ENCODE data around the gene TMEM161B.
"Not testable (repeated sequence)": the region's sequence is repeated elsewhere in the genome, so short reads cannot be mapped to it uniquely, and the experiment has no call there.

TMEM161B gene

DNA sequence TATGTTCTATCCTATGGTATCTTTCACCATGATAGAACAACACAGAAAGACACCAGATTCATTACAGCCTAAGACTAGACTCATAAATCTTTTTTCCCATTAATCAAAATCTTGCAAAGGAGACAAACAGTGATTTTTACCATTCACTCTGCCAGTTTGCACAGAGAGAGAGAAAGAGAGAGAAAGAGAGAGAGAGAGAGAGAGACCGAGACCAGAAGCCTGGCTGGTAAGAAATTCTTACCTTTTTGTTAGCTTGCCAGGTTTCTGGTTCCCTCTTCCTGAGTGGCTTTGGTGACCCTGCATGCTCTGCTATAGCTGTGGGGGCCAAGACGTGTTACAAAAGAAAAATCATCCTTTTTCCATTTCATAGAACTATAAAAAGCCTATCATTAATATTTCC lies 18.6 kb downstream of the TMEM161B start:
- in situ Hi-C loops (cut with MboI; ENCODE audit: low sequenced_read_pairs): no loop called here

DNA sequence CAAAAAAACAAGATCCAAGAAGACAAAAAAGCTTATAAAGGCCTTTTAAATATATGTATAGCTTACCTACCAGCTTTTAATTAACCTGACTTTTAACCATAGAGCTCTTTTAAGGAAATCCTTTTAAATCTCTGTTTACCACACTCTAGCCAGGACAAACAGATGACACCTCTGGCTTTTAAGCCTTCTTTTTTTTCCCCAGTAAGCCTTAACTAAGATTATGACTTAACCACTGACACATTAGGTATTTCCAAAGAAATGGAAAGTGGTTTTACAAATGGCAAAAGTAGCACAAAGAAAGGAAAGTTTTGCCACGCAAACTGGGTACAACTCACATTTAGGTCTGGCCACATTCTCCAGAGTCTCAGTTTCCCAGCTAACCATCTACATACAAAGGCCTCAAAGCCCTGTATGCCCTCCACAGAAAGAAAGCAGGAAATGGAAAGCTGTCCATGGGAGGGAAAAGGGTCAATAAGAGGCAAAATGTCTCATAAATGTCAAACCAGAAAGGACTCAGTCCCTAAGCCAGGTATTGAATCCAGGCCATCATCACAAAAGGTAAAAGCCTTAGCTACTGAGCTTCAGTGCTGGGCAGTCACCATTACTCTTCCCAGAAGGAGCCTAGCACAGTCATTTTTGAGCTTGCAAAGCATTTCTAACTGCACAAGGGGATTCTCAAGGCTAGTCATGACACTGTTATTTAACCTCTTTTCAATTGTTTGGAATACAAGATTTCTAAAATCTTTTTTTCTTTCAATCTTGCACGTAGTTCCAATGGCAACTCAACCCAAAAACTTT lies 19.7 kb downstream of the TMEM161B start:
- in situ Hi-C loops (cut with MboI; ENCODE audit: low sequenced_read_pairs): no loop called here

DNA sequence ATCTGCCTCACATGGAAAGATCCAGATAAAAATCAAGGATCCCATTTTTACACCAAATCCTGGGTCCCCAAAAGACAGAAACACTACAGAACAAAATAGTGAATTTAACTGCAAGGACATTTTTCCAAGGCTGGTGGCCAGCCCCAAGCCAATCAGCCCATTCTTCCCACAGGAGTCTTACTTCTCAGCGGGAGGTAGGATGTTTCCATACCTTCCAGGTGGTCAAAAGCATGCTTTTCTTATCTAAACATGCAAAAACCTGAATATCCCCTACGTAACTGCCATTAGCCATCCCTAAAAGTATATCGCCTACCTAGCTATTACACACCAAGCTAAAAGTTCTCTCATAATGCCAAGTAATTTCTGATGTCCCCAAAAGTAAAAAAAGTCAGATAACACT lies 20.6 kb downstream of the TMEM161B start:
- in situ Hi-C loops (cut with MboI; ENCODE audit: low sequenced_read_pairs): no loop called here

DNA sequence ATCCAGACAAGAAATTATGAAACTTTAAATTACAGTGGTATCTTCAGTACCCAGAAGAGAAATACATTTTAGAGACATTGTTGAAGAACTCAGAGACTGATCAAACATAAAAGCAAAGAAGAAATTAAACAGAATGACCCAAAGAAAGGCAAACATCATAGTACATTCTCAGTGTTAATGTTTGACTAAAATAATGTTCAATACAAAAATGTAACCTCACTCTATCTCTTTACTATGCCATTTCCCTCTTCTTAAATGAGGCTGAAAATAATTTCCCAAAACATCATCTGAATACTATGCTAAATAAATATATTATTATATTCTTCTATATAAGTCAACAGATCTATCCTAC lies 22.8 kb downstream of the TMEM161B start:
- in situ Hi-C loops (cut with MboI; ENCODE audit: low sequenced_read_pairs): no loop called here

DNA sequence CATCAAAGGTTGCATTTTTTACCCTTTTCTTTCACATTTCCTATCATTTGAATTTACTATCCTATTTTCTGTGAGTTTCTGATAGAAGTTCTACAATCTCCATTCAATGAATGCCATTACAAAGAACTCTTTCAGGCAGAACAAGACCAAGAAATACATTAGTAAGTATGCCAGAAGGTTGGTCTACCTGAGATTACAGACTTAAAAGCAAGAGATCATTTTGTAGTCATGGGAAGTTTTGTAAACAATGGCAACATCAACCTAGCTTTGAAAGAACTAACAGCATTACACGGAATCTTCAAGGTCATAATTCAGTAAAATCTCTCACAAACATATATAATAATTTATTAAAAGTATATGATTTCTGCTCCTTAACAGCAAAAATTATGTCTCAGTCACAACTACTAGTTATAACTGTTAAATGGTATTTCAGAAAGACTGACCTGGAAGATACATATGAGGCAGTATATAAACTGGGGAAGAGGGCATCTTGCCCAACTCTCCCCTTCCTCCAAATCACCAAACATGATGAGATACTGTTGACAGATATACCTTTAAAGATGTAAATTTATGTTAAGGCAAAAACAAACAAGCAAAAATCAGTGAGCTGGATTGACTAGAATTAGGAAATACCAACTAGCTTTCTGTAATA lies 23.3 kb downstream of the TMEM161B start:
- in situ Hi-C loops (cut with MboI; ENCODE audit: low sequenced_read_pairs): no loop called here

DNA sequence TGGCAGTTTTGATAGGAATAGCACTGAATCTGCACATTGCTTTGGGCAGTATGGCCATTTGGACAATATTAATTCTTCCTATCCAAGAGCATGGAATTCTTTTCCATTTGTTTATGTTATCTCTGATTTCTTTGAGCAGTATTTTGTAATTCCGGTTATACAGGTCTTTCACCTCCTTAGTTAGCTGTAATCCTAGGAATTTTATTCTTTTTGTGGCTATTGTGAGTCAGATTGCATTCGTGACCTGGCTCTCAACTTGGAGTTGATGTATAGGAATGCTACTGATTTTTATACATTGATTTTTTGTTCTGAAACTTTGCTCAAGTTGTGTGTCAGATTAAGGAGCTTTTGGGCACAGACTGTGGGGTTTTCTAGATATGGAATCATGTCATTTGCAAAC lies 24.0 kb downstream of the TMEM161B start:
- in situ Hi-C loops (cut with MboI; ENCODE audit: low sequenced_read_pairs): no loop called here

DNA sequence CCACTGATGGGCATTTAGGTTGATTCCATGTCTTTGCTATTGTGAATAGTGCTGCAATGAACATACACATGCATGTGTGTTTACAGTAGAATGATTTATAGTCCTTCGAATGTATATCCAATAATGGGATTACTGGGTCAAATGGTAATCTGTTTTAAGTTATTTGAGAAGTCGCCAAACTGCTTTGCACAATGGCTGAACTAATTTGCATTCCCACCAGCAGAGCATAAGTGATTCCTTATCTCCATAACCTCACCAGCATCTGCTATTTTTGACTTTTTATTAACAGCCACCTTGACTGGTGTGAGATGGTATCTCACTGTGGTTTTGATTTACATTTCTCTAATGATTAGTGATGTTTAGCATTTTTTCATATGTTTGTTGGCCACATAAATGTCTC lies 25.2 kb downstream of the TMEM161B start:
- in situ Hi-C loops (cut with MboI; ENCODE audit: low sequenced_read_pairs): not testable (repeated sequence)

DNA sequence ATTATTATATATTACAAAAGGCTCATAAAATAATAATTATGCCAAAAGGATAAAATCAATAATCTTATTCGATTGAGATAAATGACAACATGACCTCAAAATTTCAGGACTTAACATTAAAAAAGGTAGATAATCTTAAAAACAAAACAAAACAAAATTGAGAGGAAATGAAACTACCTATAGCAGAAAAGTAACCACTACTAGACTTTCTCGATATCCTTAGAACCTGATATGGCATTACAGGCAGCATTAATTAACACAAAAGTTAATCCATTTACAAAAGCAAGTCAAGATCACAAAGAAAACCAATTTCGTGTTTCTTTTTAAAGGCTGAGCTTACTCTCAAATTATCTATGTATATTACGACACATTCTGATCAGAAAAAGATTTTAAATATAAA lies 29.9 kb downstream of the TMEM161B start:
- in situ Hi-C loops (cut with MboI; ENCODE audit: low sequenced_read_pairs): no loop called here

DNA sequence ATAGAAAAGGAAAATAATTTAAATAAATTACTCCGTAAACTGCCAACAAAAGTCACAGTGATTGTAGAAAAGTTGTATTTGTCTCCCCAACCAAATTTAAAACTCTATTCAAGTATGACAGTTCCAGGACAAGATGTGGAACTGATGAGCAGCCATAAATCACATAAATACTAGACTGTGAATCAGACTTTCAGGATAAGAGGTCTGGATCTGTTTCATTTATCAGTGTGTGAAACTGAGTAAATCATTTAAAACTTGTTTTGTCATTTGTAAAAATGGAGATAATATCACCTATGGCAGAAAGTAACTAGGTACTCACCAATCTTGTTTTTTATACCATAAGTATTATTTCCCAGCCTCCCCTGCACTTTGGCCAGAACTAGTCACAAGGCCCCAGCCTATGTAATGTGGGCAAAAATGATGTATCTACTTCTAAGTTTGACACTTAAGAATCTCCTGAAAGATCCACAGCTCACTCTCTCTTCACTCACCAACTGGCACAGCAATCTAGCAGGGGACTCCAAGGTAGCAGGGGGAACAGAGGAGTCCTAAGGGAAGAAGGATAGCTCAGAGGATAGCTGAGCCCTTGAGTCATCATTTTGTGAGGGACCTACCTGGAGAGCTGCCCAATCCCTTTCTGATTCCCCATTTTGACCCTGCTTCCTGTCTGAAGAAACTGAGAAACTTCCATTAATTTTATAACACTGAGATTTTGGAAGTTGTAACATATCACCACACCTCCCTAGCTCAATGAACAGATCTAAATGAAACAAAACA lies 31.6 kb downstream of the TMEM161B start:
- in situ Hi-C loops (cut with MboI; ENCODE audit: low sequenced_read_pairs): no loop called here

DNA sequence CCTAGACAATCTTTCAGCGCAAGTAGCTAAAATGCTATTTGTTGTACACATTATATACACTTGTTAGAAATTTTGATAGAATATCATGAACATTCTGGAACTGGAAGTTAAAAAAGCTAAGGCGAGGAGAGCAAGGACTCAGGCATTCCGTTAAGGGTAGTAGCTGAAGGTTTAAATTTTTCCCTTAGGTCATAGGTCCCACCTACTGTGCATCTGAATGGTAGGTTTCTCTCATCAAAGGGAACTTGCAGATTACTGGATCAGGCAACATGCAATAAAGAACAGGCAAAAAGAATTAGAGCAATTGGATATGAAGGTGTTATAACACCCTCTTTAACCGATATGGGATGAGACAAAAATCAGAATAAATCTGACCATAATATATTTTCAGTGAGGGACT lies 32.8 kb downstream of the TMEM161B start:
- in situ Hi-C loops (cut with MboI; ENCODE audit: low sequenced_read_pairs): no loop called here

DNA sequence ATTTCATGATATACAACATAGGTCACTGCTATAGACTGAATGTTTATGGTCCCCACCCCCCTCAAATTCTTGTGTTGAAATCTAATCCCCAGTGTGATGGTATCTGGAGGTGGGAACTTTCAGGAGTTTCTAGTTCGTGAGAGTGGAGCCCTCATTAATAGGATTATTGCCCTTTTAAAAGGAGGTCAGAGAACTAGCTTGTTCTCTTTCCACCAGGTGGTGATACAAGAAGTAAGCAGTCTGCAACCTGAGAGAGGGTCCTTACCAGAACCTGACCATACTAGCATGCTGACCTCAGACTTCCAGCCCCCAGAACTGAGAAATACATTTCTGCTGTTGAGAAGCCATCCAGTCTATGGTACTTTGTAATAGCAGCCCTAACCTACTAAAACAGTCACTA lies 33.3 kb downstream of the TMEM161B start:
- in situ Hi-C loops (cut with MboI; ENCODE audit: low sequenced_read_pairs): no loop called here

DNA sequence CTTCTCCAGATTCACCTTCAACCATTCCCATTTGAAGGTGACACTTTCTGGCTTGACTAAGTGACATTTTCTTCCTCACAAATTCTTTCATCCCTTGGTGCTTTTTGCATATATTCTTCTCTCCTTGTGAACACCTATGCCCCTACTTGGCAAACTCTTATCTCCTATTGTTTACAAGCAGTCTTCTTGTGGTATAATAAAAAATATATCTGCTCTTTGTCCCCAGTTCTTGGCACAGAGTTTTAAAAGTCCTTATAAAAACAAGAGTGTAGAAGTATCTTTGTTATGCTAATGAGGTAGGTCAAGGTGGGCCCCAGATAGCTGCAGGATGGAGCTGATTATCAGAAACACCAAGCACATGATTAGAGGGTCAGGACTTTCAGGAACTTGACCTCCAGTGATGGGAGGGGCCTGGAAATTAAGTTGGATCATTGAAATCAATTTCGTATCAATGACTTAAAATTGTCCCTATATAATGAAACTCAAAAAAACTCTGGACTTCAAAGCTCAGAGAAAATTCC lies 38.0 kb downstream of the TMEM161B start:
- in situ Hi-C loops (cut with MboI; ENCODE audit: low sequenced_read_pairs): no loop called here

DNA sequence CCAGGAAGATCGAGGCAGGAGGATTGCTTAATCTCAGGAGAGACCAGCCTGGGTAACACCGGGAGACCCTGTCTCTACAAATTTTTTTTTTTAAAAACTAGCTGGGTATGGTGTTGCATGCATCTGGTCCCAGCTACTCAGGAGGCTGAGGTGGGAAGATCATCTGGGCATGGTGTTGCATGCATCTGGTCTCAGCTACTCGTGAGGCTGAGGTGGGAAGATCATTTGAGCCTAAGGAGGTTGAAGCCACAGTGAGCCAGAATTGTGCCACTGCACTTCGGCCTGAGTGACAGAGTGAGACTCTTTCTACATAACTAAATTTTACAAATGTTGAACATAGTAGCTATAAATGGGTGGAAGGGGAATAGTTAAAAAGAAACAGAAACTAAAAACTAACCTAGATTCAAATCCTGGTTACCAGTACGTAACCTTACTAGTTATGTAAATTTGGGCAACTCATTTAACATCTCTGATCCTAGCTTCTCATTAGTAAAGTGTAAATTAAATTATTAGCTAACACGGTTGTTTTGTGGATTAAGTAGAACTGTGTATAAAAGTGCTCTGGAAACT lies 41.7 kb downstream of the TMEM161B start:
- in situ Hi-C loops (cut with MboI; ENCODE audit: low sequenced_read_pairs): no loop called here

DNA sequence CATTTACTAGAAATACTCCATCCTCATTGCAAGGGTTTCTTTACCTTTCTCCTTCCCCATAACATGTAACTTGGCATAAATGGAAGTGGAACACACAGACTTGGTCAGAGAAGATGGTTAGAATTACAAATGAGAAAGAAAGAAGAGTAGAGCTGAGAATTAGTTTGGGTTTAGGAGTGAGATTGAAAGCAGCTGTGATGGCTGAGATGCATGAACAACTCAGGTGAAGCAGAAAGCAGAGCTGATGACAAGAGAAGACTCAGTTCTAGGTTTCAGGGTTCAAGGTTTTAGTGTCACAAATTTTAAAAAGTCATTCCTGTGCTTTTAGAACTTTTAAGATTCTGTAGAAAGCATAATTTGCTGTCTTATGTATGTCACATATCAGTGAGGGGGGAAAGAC lies 54.0 kb downstream of the TMEM161B start:
- in situ Hi-C loops (cut with MboI; ENCODE audit: low sequenced_read_pairs): no loop called here

DNA sequence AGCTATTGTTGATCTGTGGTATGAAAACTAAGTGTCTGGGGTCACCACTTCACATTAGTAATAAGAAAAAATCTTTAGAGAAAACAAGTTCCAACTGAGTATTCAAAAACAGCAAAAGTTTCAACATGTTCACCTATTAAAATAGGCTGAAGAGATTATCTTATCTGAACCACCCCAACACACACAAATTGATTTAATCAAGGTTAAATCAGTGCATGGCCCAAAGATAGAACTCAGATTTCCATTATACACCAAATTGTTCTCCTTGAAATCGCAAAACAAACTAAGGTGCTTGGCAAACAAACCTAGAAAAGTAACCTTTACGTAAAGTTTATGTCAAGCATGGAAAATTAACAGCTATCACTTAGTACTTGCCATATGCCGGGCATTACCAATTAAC lies 61.1 kb downstream of the TMEM161B start:
- in situ Hi-C loops (cut with MboI; ENCODE audit: low sequenced_read_pairs): no loop called here

DNA sequence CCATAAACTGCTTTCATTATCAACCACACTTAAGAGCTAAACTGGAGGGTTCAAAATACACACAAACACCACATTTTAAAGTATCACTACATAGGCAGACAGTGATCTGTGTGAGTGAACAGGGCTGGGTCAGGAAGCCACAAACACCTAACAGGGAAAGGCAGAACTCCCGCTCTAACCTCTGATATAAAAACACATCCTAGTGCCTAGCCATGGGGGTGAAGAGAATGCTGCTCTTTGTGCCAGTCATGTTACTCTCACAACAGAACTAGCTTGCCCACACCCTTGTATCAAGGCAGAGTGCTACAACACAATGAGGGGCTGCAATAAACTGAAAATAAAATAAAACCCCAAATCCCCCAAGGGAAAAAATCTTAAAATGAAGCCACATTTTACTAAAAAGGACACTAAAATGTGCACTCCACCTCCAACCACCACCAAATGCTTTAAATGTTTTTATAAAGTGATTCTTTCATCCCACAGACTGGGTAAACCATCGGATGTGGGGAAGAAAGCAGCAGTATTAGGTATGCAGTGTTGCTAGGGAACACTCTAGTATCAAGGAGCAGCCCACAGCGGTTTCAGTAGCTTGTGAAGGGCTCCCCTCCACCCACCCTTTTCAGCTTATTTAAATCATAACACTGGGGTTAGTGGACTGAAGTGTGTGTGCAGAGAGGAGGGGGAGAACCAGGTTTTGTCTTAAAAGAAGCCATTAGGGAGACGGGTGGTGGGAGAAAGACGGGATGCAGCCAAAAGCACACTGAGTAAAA lies 64.5 kb downstream of the TMEM161B start:
- in situ Hi-C loops (cut with MboI; ENCODE audit: low sequenced_read_pairs): no loop called here

DNA sequence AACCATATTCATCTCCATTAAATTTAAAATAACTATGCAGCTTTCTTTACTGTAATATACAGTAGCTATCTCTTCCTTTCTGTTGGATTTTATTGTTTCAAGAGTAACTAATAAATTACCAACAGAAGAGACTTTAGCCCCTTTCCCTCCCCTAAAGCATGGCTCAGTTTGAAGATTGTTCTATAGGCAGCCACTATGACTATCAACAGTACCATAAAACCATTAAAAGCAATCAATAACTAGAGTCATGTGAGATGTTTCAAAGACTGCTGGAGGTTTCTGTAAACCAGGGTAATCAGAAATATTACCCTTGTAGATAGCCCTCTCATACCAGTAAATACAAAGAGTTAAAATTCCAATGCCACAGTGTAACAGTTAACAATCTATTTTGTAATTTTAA lies 73.0 kb downstream of the TMEM161B start:
- in situ Hi-C loops (cut with MboI; ENCODE audit: low sequenced_read_pairs): no loop called here

DNA sequence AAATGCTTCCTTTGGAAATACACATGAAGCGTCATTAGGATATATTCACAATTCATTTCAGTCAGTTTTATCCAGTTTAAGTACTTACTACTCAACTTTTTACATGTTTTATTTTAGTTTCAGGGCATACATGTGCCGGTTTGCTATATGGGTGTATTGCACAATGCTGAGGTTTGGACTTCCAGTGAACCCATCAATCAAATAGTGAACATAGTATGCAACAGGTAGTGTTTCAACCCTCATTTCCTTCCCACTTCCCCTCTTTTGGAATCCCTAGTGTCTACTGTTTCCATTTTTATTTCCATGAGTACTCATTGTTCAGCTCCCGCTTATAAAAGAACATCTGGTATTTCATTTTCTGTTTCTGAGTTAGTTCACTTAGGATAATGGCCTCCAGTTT lies 74.7 kb downstream of the TMEM161B start:
- in situ Hi-C loops (cut with MboI; ENCODE audit: low sequenced_read_pairs): no loop called here

DNA sequence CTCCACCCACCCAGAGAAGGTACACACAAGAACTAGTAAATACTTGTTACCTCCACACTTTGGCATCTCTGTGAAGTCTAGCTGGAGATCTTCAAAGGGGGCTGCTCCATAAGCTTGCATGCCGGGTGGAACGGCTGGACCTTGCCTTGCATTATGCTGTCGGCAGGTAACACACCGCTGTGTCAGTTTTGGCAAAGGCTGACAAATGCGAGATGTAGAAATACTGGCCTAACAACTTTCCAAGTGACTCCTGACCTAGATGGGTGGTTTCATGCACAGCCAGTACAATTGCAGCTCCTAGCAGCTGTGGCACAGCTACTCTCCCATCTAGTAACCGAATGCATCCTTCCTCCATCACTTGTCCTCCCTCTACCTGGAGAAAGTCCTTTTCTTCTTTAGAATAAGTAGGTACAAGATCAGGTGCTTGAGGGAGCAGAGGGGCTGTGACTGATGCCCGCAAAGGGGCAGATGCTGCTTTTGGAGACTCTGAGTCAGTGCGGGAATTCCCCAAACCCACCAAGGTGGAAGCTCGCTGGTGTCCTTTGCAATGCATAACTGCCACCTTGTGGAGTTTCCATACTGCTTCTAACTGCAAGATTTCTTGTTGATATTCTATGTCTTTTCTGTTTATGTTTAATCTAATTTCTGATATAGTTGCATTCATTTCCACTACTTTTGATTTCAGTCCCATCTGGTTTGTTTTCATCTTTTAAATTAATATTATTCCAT lies 78.4 kb downstream of the TMEM161B start:
- in situ Hi-C loops (cut with MboI; ENCODE audit: low sequenced_read_pairs): no loop called here

DNA sequence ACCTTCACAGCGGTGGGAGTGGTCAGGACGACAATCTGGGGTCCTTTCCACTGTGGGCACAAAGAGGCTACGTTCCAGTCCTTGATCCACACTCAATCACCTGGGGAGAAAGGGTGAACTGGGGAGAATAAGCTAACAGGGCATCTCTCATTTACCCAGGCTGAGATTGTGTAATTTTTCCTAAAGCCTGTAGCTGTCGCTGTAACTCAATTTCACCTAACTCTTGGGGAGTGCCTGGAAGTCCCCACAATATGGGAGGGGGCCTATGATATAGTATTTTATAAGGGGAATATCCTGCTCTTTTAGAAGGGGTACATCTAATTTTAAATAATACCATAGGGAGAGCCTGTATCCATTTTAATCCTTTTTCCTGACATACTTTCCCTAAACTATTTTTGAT lies 79.2 kb downstream of the TMEM161B start:
- in situ Hi-C loops (cut with MboI; ENCODE audit: low sequenced_read_pairs): not testable (repeated sequence)
